KBM-7 (cell line): ENCODE measurements around the gene NR2F1-AS1.
A peak's percentile ranks its signal among the peaks of the same experiment; 100 is the strongest.
"Not testable (repeated sequence)": the region's sequence is repeated elsewhere in the genome, so short reads cannot be mapped to it uniquely, and the experiment has no call there.

ENCODE experiments used
- DNase-seq: peaks from one replicate; pipeline ENCODE4 v3.0.0-alpha.2; 2015
- in situ Hi-C: fragments of 300-500 bp; cut with MboI; formaldehyde crosslinking; loops from 2 replicates; pipeline ENCODE4 v1.14.3; 2020; ENCODE audit warnings: low sequenced_read_pairs, low pct_unique_long_range_greater_than_20kb, mixed read lengths

NR2F1-AS1 gene

DNA sequence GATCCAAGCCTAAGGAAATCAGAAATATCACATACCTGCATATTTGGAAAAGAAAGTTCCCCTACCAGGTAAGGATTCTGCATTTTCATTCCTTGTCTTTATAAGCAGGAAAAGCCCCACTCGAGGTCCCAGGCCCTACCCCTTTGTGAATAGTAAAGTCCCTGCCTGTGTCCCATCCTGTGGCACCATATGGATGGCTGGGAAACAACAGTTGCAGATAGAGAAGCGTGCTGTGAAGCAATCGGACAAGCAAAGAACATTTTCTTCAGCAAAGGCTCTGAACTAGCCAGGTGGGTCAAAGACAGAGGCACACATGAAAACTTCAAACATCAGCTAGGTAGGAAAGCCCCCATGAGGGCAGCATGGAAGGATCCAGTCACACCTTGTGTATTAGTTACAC lies 169.3 kb downstream of the NR2F1-AS1 start:
- no peak for DNase-seq
- in situ Hi-C loops, result no loop called here

DNA sequence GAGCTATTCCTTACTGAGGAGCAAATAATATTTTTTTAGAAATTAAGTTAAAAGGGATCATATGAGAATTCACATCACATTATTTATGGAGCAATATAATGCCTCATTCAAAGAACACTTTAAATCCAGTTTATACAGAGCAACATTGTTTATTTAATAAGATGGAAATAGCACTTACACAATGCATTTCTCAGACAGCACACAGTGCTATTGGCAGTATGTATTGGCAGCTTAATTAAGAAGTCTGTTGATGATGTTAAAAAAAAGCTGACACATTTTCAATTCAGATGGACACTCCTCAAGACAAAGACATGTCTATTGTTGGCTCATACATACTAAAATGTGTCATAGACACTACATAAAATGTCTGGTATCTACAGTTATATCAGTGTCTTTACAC lies 171.3 kb downstream of the NR2F1-AS1 start:
- DNase-seq, result no peak
- in situ Hi-C loops, result no loop called here

DNA sequence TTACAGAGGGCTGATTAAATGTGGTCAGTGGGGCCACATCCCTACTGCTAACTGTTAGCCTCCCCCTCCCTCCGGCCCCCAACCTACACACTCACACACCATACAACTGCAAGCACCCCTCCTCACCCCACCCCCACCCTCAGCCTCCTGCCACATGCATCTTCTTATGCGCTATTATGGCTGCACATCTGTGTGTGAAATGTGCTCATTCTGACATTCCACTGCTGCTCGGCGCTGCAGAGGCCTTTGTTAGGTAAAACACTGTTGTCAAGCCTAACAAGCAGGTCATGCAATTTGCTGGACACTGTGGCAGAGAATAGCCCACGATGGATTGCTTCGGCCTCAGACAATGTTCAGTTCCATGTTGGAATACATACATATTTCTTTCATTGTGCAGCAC lies 173.6 kb downstream of the NR2F1-AS1 start:
- DNase-seq, result no peak
- in situ Hi-C loops, result no loop called here

DNA sequence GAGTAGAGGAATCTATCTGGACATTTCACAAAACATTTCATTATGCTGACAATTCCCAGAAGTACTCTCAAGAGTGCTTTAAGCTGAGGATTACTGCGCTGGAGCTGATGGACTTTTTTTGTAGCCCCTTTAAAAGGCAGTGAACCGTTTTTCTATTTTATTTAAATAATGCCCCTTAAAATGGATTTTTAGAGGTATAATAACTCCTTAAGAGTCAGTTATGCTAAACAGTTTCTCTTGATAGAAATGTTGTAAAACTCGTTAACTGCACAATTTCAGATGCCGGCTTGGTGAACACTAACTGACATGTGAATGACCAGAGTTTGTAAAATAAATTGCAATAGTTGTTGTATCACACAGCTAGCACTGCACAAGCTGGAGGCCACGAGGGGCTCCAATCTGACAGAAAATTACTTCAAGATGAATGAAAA lies 174.0 kb downstream of the NR2F1-AS1 start:
- in situ Hi-C loops, result no loop called here
- DNase-seq, result no peak

DNA sequence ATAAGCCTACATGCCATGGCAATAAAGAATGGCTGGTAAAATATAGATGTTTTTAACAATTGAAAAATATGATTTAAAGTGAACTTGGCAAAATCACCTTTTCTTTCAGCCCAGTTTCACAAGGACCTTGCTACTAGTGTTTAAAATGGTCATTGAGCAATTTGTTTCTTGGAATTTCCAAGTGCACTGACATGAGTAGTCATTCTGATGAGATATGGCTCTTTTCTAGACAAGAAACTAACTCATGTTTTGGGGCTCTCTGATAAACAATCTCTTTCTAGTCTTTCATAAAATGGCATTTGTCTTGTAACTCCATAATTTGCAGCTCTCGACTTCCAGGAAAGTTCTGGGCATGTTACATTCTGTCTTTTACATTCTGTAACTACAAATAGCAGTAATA lies 176.8 kb downstream of the NR2F1-AS1 start:
- in situ Hi-C loops, result no loop called here
- no peak for DNase-seq

DNA sequence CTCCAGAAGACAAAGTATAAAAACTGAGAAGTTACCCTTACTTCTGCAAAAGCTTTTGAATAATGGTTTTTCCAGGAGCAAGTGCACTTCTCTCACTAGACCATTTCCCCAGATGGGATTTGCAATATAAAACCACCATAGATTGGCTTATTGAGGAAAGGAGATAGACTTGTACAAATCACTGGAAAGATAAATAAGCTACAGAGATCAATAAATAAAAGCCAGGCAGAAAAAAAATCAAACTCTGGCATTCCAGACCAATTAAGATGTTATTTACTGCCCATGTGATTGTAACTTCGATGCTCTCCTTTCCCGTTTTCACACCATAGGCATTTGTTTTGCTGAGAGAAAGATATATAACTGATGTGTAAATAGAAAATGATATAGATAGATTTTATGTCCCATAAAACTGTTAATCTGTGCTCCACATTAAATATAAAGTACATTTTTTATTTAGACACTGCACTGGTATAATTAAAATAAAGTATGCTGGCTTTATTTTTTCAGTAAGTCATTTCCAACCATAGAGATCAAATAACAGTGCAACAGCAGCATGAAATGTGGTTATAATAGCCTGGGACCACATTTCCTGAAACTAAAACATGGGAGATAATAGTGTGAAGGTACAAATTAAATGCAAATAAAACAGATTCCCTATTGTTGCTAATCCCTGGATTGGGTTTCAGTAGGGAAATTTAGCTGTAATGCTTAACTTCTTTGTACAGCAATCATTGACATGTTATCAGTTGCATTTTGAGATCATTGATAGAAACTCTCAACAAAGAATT lies 177.7 kb downstream of the NR2F1-AS1 start:
- DNase-seq, result no peak
- in situ Hi-C loops, result no loop called here

DNA sequence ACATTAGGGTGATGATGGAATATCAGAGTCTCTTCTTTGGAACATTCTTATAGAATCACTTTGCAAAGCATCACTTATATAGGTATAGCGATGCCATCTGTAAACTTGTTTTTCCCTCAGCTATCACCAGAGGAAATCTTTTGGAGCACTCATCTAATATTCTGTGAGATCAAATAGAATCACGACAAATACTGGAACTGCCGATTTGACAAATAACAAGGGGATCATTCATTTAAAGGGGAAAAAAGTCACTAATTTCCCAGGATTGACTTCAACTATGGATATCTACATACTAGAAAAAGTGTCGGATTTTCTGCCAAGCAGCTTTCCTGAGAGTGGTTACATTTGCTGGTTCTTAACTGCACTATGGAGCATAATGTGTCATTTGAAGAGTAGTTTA lies 178.6 kb downstream of the NR2F1-AS1 start:
- in situ Hi-C loops, result no loop called here
- DNase-seq, result no peak

DNA sequence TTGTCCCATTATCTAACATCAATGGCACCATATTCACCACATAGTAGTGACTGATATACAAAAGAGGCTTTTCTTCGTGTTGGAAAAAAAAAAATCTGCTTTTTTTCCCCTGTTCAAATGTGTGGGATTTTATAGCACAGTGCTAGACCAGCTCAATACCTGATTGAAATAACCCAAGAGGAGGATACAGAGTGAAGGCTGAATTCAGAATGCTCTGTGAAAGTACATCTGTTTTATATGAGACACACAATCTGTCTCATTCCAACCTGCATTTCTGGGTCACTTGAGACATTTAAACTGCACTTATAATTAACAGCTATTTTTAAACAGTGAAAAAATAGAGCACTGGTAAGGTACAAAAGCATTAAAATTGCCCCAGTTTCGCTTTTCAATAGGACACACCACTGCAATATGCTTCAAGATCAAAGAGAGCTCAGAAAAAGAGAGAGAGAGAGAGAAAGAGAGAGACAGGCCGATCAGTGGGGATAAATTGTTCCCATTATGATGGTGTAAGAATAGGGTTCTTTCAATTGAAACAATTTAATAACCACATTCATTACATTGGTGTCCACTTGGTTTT lies 179.3 kb downstream of the NR2F1-AS1 start:
- DNase-seq, result no peak
- in situ Hi-C loops, result no loop called here

DNA sequence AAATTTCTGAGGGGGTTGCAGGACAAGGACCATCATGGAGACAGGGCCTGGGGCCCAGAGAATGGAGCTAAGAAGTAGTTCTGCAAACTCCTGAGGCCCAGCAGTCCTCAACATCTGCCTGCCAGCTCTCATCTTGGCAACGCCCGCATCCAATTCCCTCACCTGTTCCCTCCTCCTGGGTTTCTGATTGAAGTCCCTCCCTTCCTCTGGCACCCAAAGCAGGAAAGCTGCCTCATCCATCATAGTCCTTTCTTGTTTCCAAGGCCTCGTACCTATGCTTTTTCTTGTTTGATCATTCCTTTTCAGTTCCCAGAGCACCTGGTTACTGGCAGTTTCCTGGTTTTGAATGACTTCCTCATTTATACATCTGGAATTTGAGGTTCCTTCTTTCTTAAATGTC lies 181.3 kb downstream of the NR2F1-AS1 start:
- no peak for DNase-seq
- in situ Hi-C loops, result no loop called here

DNA sequence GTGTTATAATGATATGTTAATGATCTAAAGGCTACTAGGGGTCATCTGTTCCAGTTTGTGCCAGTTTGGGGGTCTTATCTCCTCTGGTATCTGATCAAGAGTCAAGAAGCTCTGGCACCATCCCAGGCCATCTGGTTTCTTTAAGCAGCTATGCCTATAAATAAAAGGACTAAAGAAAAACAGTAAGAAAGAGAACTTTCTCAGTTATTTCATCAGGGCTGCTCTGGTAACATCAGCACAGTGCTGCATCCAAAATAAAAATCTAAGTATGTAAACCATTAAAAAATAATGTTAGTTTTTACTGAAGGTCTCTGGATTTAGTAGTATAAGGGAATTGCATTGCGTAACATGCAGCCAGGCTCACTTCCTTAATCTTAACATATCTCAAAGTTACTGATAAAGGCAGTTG lies 185.0 kb downstream of the NR2F1-AS1 start:
- peak; percentile 52 for DNase-seq
- in situ Hi-C loops, result no loop called here

DNA sequence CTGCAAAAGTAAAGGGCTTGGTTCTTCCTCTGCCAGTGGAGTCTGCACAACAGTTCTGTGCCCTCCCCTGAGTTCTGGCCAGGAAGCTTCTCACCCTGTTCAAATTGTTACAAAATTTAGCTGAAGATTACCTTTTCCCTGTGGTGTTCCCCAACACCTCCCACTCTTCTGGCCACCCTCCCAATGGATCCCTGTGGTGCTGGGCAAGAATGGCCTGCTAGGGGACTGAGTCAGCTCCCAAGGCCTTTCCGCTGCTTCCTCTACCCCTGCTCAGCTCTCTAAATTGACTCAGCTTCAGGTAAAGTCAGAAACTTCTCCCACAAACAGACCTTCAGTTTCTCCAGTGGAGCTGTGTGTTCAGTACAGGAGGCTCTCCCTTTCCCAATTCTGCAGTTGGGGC lies 186.0 kb downstream of the NR2F1-AS1 start:
- in situ Hi-C loops, result no loop called here
- DNase-seq, result no peak

DNA sequence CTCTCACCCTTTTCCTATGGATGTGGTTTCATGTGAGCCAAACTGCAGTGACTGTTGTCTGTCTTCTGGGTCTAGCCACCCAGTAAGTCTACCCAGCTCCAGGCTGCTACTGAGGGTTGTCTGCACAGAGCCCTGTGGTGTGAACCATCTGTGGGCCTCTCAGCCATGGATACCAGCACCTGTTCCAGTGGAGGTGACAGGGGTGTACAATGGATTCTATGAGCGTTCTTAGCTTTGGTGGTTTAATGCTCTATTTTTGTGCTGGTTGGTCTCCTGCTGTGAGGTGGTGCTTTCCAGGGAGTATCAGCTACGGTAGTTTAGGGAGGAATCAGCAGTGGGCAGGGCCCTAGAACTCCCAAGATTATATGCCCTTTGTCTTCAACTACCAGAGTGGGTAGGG lies 186.7 kb downstream of the NR2F1-AS1 start:
- no peak for DNase-seq
- in situ Hi-C loops, result no loop called here

DNA sequence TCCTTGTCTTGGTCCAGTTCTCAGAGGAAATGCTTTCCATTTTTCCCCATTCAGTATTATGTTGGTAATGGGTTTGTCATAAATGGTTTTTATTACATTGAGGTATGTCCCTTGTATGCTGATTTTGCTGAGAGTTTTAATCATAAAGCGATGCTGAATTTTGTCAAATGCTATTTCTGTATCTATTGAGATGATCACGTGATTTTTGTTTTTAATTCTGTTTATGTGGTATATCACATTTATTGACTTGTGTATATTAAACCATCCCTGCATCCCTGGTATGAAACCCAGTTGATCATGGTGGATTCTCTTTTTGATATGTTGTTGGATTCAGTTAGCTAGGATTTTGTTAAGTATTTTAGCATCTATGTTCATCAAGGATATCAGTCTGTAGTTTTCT lies 189.8 kb downstream of the NR2F1-AS1 start:
- in situ Hi-C loops, DNase-seq: not testable (repeated sequence)

DNA sequence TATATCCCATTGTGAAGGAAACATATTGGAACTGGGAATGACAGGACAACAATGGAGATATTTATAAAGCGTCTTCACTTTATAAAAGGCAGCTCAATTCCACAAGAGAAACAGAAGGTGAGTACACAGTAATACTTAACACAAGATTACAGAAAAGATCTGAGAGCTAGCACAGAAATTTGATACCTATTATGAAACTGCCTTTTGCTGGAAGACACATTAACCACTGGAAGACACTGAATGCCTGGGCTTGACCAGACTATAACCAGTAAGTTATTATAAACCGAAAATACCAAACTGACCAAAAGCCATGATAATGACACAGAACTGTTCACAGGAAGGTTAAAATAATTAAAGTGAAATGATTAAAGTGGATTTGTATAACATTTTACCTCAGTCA lies 195.4 kb downstream of the NR2F1-AS1 start:
- no peak for DNase-seq
- in situ Hi-C loops, result no loop called here

DNA sequence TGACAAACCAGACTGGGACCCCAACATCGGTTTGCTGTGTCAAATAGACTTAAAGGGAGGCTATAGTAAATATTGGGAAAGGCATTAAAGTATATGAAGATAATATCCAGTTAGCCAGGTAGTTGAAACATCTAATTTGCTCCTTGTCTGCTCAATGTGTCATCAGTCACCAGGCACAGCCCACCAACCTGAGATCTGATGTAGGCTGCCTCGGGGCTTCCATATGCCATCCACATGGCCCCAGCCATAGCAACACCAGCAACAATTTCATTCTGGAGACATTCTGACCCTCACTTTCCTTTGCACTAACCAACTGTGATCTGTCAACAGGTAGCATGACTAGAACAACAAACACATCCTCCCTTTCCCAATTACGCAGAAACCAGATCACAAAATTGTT lies 196.0 kb downstream of the NR2F1-AS1 start:
- DNase-seq, result no peak
- in situ Hi-C loops, result no loop called here

DNA sequence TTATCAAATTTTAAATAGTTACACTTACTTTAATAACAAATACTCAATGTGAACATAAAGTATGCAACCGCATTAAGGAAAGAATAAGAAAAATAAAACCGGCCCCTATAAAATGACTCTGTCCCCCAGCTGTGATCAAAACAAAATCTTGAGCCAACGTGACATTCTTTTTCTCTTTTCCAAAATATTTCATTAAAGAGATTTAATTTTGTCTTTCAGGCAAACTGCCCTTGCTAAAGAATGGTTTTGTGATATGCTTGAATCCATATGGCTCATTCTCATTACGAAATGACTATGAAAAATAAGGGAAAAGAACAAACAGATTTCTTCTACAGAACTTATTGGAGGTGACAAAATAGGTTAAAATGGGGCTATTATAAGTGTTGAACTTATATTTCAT lies 197.0 kb downstream of the NR2F1-AS1 start:
- in situ Hi-C loops, result no loop called here
- DNase-seq, result no peak

DNA sequence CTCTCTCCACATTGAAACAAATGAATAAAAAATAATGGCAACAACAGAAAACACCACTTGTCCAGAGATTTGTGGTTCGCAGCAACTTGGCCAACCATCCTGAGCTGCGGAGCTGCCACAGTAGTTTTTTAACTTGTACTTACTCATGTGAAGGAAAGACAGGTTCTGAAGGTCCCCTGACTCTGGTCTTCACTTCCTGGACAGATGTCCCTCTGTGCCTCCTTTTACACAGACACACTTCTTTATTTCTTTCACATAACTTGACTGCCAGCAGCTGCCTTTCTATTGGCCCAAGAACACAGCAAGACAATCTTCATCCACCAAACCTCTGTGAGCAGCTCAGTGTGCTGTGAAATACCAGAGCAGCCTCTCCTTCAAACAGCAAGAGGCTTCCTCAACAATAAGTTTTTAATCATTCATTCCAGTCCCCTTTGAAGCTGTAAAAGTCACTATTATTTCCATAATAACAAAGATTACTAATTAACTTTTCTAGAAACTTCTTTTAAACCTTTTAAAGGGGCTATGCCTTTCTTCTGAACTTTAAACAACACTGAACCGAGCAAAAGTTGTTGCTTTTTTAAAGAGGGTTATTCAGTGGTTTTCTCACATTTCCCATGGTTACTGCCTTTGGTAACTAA lies 198.7 kb downstream of the NR2F1-AS1 start:
- no peak for DNase-seq
- in situ Hi-C loops, result no loop called here

DNA sequence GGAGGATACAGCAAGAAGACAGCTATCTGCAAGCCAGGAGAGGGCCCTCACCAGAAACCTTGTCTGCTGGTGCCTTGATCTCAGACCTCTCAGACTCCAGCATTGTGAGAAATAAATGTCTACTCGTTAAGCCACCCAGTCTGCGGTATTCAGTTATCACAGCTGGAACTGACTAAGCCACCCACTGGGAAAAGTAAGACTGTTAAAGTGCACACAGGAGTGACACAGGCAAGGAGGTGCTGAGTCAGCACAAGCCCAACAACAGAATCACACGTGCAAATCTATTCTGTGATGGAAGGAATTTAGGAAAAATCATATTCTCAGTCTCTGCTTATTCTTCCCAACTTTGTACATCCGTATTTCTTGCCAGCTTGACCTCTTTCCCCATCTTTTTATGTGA lies 200.0 kb downstream of the NR2F1-AS1 start:
- in situ Hi-C loops, result no loop called here
- DNase-seq, result no peak

DNA sequence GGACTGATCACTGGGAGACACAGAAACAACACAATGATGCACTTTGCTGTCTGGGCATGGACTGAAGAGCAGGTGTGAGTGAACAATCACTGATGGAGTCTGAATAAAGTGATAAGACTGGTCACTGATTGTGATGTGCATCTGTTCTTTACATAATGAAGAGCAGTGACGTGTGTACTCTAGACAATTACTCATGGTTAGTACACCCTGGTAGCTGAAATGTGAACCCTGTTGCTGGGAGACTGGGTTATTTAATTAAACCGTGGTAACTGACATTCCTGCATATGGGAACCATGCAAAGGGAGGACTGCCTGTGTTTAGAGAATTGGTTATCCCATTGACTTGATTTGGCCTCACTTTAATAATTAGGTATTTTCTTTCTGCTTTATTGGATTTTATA lies 202.9 kb downstream of the NR2F1-AS1 start:
- in situ Hi-C loops, result no loop called here
- DNase-seq, result no peak

DNA sequence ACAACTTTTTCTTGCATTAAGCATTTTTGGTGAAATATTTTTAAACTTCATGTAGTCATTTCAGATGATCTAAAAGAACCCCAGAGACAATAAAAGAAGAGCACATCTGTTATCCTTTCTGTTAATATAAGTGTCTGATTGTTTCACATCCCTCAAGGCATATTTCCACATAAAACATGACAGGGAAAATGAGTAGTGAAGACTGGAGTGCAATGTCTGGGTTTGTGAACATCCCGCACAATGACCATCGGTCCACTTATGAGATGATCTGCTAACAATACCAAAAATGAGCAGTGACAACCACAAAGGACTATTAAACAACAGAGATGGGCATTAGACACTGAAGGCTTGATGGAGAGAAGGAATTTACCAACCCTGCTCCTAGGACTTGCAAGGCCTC lies 209.1 kb downstream of the NR2F1-AS1 start:
- DNase-seq, result no peak
- in situ Hi-C loops, result no loop called here

DNA sequence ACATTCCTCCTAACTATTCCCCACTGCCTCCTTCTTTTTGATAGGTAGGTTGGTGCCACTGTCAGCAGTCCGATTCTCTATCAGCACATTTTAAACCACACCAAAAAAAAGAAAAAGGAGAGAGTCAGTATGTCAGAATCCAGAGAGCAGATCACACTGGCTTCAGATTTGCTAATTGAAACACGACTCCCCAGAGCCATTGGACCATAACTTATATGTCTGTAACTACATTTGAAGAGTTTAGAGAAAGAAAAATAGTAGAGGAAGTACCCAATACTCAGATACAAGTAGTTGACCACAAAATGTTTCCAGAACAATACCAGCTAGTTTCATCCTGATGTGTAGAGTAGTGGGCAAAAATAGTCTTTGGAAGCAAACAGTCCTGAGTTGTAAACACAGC lies 216.6 kb downstream of the NR2F1-AS1 start:
- in situ Hi-C loops, result no loop called here

More for the DNA sequence above, 216.6 kb downstream of the NR2F1-AS1 start:
- DNase-seq, result no peak
